ENCODE data around the gene GOLGA8M. TPM values are rescaled to one million over a fixed set of nuclear protein-coding genes. Genes with fewer than 3 reads are reported as not detected.
"Not testable (repeated sequence)": the region's sequence is repeated elsewhere in the genome, so short reads cannot be mapped to it uniquely, and the experiment has no call there.

Gene GOLGA8M
- polyA plus RNA-seq, 3 donors: 0.39 TPM; not detected in 2

GRCh38 chr15:28726102-28726501 lies 13.9 kb upstream of the GOLGA8M start:
- Mint-ChIP-seq H3K4me1 (peaks cover 20% of the 10 kb centered on the region), H3K4me3 (no peak overlapping the region), H3K9me3 (peaks cover 0 to 2% (median 0%) of the 10 kb centered on the region in 7 donors), H3K27ac (no peak overlapping the region), H3K27me3 (ENCODE audit: low read depth in 3 of 3) (peaks cover 0 to 2% (median 0%) of the 10 kb centered on the region in 3 donors), H3K36me3 (no peaks in the 10 kb centered on the region)
- Histone ChIP-seq H4K20me1 (ENCODE audit: insufficient read depth, low read length) (no peaks in the 10 kb centered on the region), H2AFZ (ENCODE audit: insufficient read depth, low read depth, low read length, poor library complexity, severe bottlenecking) (no peak overlapping the region), H3K36me3 (replicated peaks in 1 of 2; ENCODE audit: control insufficient read depth in 1 of 2, insufficient read depth in 2 of 2, low read length in 2 of 2) (no peaks in the 10 kb centered on the region), H3K9me3 (replicated peaks in 1 of 2; ENCODE audit: control insufficient read depth in 1 of 2, insufficient read depth in 1 of 2, low read length in 2 of 2) (no peaks in the 10 kb centered on the region), H3K9ac (ENCODE audit: insufficient read depth, low read length, poor library complexity, severe bottlenecking) (no peak overlapping the region), H3K4me3 (replicated peaks in 1 of 3; ENCODE audit: low read depth in 2 of 3, low read length in 3 of 3) (no peak overlapping the region), H3K79me2 (ENCODE audit: insufficient read depth, low read length) (no peaks in the 10 kb centered on the region), H3K27ac (ENCODE audit: low read depth in 1 of 2, low read length in 2 of 2) (no peak overlapping the region), H3K4me1 (ENCODE audit: control insufficient read depth in 1 of 2, insufficient read depth in 2 of 2, low read length in 2 of 2) (peaks cover 4 to 9% of the 10 kb centered on the region in 2 donors), H3K4me2 (replicated peaks; ENCODE audit: extremely low read depth, low read length, poor library complexity, severe bottlenecking) (no peak overlapping the region), H3K27me3 (ENCODE audit: control insufficient read depth in 2 of 2, insufficient read depth in 2 of 2, low read length in 2 of 2) (no peaks in the 10 kb centered on the region)
- no peak for DNase-seq
- intact Hi-C loops (cut with micrococcal nuclease): no loop called here
- no peak for TF ChIP-seq CTCF (IDR thresholded peaks at IDR 0.05)
- 98% methylated on average over 10 of the region's 17 CpGs for WGBS (ENCODE audit: insufficient coverage)

- 97% methylated on average over 5 of the region's 14 CpGs for WGBS (ENCODE audit: insufficient coverage)
- H3K27me3 Mint-ChIP-seq (ENCODE audit: low read depth in 3 of 3): peaks cover 0 to 2% (median 0%) of the 10 kb centered on the region in 3 donors
- intact Hi-C loops (cut with micrococcal nuclease): no loop called here
These were observed 13.3 kb upstream of the GOLGA8M start for GRCh38 chr15:28725556-28725955.

GRCh38 chr15:28723986-28724385 lies 11.8 kb upstream of the GOLGA8M start:
- H3K4me1 Mint-ChIP-seq: peaks cover 20% of the 10 kb centered on the region
- DNase-seq; H3K36me3 ChIP-seq (replicated peaks in 1 of 2; ENCODE audit: control insufficient read depth in 1 of 2, insufficient read depth in 2 of 2, low read length in 2 of 2); H3K9ac ChIP-seq (ENCODE audit: insufficient read depth, low read length, poor library complexity, severe bottlenecking); H3K4me1 ChIP-seq (ENCODE audit: control insufficient read depth in 1 of 2, insufficient read depth in 2 of 2, low read length in 2 of 2); H3K27ac ChIP-seq (ENCODE audit: low read depth in 1 of 2, low read length in 2 of 2); H3K36me3 Mint-ChIP-seq; H3K4me3 Mint-ChIP-seq; H2AFZ ChIP-seq (ENCODE audit: insufficient read depth, low read depth, low read length, poor library complexity, severe bottlenecking); H3K27me3 ChIP-seq (ENCODE audit: control insufficient read depth in 2 of 2, insufficient read depth in 2 of 2, low read length in 2 of 2); H3K9me3 ChIP-seq (replicated peaks in 1 of 2; ENCODE audit: control insufficient read depth in 1 of 2, insufficient read depth in 1 of 2, low read length in 2 of 2); intact Hi-C loops (cut with micrococcal nuclease); H3K9me3 Mint-ChIP-seq; H3K27me3 Mint-ChIP-seq (ENCODE audit: low read depth in 3 of 3); H4K20me1 ChIP-seq (ENCODE audit: insufficient read depth, low read length); H3K79me2 ChIP-seq (ENCODE audit: insufficient read depth, low read length); H3K4me2 ChIP-seq (replicated peaks; ENCODE audit: extremely low read depth, low read length, poor library complexity, severe bottlenecking); H3K4me3 ChIP-seq (replicated peaks in 1 of 3; ENCODE audit: low read depth in 2 of 3, low read length in 3 of 3): not testable (repeated sequence)
- peak overlapping the region in 1 of 7 donors; percentile 13 for H3K27ac Mint-ChIP-seq
- WGBS (ENCODE audit: insufficient coverage): 66% methylated on average over 3 of the region's 5 CpGs

More at GRCh38 chr15:28725556-28725955, 13.3 kb upstream of the GOLGA8M start:
- DNase-seq: no peak
- Mint-ChIP-seq H3K4me1 (peaks cover 20% of the 10 kb centered on the region), H3K27ac (no peak overlapping the region), H3K9me3 (peaks cover 0 to 2% (median 0%) of the 10 kb centered on the region in 7 donors), H3K36me3 (no peaks in the 10 kb centered on the region), H3K4me3 (no peak overlapping the region)
- H3K4me2 ChIP-seq (replicated peaks; ENCODE audit: extremely low read depth, low read length, poor library complexity, severe bottlenecking): no peak overlapping the region
- no peaks in the 10 kb centered on the region for H4K20me1 ChIP-seq (ENCODE audit: insufficient read depth, low read length)
- no peak overlapping the region for H3K9ac ChIP-seq (ENCODE audit: insufficient read depth, low read length, poor library complexity, severe bottlenecking)
- H3K9me3 ChIP-seq (replicated peaks in 1 of 2; ENCODE audit: control insufficient read depth in 1 of 2, insufficient read depth in 1 of 2, low read length in 2 of 2): no peaks in the 10 kb centered on the region
- H3K4me1 ChIP-seq (ENCODE audit: control insufficient read depth in 1 of 2, insufficient read depth in 2 of 2, low read length in 2 of 2): peaks cover 4 to 9% of the 10 kb centered on the region in 2 donors
- no peaks in the 10 kb centered on the region for H3K79me2 ChIP-seq (ENCODE audit: insufficient read depth, low read length)
- H3K27me3 ChIP-seq (ENCODE audit: control insufficient read depth in 2 of 2, insufficient read depth in 2 of 2, low read length in 2 of 2): no peaks in the 10 kb centered on the region
- no peak for TF ChIP-seq CTCF (IDR thresholded peaks at IDR 0.05)
- no peak overlapping the region for H3K27ac ChIP-seq (ENCODE audit: low read depth in 1 of 2, low read length in 2 of 2)
- H2AFZ ChIP-seq (ENCODE audit: insufficient read depth, low read depth, low read length, poor library complexity, severe bottlenecking): no peak overlapping the region
- H3K4me3 ChIP-seq (replicated peaks in 1 of 3; ENCODE audit: low read depth in 2 of 3, low read length in 3 of 3): no peak overlapping the region
- H3K36me3 ChIP-seq (replicated peaks in 1 of 2; ENCODE audit: control insufficient read depth in 1 of 2, insufficient read depth in 2 of 2, low read length in 2 of 2): no peaks in the 10 kb centered on the region
